ENCODE data around the gene CHCHD4.

CHCHD4 gene

DNA sequence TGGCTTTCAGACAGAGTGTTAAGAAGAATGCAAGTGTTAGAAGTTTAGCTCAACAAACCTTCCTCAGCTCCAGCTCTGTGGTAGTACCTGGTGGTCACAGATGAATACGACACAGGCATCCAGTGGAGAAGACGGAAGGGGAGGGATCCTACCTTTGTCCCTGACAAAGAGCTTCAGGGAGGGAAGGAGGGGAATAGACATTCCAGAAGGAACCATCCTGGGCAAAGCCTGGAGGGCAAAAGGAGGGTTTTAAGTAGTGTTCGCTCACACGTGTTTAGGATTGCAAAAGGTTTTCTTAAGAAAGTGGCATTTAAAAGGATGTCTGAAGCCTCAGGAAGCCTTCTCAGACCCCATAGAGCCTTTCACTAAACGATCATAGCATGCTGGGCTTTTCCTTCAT is 2.8 kb downstream of the CHCHD4 start:
- TF ChIP-seq, protein P1, sequence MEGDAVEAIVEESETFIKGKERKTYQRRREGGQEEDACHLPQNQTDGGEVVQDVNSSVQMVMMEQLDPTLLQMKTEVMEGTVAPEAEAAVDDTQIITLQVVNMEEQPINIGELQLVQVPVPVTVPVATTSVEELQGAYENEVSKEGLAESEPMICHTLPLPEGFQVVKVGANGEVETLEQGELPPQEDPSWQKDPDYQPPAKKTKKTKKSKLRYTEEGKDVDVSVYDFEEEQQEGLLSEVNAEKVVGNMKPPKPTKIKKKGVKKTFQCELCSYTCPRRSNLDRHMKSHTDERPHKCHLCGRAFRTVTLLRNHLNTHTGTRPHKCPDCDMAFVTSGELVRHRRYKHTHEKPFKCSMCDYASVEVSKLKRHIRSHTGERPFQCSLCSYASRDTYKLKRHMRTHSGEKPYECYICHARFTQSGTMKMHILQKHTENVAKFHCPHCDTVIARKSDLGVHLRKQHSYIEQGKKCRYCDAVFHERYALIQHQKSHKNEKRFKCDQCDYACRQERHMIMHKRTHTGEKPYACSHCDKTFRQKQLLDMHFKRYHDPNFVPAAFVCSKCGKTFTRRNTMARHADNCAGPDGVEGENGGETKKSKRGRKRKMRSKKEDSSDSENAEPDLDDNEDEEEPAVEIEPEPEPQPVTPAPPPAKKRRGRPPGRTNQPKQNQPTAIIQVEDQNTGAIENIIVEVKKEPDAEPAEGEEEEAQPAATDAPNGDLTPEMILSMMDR (IDR thresholded peaks at IDR 0.05), result no peak

DNA sequence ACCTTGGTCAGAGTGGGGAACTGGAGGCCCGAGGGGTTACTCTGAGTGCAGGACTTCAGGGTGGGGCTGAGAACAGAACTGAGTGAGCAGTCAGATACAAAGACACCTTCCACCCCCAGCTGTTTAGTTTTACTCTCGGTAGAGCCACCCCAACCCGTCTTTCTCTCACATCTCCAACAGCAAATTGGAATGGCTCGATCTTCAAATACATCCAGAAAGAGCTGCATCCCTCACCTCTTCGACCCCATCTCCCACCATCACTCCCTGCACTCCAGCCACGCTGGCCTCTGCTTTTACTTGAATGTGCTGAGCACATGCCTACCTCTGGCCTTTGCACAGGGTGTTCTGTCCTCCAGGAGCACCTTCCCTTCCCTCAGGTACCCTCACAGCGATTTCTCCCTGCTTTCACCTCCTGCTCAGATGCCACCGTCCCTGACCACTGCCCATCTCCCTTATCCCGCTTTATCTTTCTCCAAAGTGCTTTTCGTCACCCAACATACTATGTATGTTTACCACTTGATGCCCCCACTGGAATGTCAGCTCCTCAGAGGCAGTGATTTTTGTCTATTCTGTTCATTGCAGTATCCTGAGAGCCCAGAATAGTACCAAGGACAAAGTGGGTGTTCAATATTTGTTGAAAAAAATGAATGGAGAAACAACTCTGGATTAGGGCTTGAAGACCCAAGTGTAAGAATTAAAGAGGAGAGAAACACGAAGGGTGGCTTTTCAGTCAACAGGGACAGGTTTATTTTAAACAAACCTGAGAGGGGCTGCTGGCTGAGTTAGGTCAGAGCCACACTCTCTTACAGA is 4.4 kb downstream of the CHCHD4 start:
- TF ChIP-seq, protein P1 (IDR thresholded peaks at IDR 0.05), result no peak

DNA sequence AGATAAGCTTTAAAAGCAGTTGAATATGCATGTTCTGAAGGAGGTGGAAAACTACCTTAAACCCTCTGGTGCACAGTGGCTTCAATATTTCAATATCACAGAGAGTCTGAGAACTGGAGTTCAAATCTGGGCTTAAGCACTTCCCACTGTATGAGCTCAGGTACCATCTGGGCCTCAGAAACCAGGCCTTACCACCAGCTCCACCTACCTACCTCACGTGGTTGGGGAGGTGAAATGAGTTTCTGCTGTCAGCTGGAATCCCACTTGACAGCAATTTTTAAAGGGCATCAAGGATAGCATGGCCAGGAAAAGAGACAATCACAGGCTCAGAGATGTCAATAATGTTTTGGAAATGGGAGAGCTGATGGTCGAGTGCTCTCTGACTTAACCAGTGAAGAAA is 5.0 kb downstream of the CHCHD4 start:
- TF ChIP-seq, protein P1 (IDR thresholded peaks at IDR 0.05), result no peak

DNA sequence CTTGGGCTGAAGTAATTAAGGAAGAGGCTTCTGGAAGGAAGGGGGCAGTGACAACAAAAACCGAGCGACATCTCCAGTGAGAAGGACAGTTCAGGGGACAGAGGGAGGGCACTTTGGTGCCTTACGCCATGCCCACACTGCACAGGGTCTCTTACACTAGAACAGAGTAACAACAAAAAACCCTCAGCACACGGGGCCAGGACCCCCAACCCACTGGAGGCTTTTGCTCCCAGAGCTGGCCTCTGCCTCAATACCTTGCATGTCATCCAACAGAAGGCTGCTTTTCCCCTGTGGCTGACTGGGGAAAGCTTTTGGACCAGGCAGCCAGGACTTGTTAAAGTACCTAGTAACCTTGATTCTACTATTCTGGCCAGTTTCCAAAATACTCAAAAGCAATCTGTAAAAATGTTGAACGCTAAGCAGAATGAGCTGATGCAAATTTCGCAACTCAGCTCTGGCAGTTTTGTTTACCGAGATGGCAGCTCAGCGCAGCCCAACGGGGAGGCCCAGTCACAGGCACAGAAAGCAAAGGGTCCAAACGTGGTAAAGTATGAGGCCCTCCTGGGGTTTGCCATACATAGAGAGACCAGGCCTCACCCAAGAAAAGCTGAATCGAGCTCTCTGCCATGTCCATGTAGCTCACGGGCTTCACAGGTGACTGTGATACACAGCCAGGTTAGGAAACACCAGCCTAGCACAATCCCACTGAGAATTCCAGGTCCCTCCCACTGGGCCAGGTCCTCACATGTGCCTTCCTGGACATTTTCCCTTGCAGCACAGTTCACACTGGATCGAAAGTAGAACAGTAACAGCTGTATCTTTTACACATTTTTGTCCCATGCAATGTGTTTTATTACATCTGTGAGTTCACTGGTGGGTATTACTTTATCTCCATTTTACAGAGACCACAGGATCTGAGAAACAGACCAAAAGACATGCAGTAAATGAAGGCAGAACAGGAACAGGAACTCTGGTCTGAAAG is 6.0 kb downstream of the CHCHD4 start:
- TF ChIP-seq, protein P1 (IDR thresholded peaks at IDR 0.05), result no peak

DNA sequence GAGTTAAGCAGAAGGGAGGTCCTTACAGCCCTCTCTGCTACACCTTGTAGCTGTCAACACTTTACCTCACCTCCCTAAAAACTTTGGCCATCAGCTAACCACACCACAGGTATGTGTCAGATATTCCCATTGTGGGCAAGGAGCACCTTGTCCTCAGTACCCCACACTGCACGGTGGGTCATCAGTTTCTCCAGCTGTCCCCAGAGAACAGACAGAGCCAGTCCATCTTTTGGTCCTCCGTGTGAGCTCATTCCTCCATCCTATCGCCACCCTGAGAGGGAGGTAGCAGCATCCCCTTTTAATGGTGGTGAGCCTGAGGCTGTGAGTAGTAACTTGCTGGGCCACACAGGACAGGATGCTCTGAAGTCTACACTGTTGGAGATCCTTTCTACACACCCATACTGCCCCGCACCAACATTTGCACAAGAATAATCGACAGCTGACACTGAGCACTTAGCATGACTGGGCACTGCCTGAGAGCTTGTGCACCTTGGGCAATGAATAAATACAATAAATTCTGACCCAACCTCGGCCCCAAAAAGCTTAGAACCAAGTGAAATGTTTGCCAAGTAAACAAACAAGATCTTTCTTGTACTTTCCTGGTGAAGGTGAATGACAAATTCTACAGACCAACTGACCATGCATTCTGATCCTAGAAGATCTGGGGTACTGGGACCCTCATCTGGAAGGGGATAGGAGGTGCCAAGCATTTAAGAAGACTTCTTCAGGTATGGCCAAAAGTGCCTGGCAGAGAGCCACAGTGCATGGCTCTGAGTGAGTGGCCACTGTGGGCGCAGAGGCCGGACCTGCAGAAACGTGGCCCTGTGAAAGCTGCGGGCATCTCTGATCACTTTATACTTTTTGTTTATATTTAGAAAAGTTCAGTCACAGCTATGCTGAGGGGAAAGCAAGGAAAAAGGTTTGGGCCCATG is 6.9 kb downstream of the CHCHD4 start:
- TF ChIP-seq, protein P1 (IDR thresholded peaks at IDR 0.05), result no peak

DNA sequence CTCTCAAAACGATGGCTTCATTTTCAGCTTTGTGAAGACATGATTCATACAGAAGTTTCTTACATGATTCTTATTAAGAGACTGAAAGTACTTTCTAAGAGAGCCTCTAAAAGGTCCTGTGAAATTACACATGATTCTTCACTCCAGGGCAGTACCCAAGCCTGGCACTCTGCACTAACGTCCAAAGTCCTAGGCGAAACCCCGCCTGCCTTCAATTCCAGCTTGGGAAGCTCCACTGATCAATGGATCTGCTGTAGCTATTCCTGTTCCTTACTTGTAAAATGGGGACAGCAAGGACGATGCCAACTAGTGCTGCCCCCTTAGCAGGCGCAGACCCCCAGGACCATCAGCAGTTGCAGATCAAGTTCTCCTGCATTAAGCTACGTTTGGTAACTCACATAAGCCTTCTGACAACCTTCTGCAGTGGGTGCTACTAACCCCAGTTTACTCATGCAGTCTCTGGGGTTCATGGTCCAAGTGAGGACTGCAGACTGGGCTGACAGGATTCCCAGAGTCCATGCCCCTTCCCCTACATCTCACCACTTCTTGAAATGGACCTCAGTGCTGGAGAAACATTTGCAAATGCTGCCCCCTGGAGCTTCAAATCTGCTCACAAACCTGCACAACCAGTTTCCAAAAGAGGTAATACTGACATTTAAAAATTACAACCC is 10.6 kb downstream of the CHCHD4 start:
- TF ChIP-seq, protein P1 (IDR thresholded peaks at IDR 0.05), result peak; percentile 57
